Astrocyte of the cerebellum (primary cell): Measurements from ENCODE around the gene TMEM37.

Source experiments
- DNase-seq: peaks from one replicate; pipeline ENCODE4 v3.0.0-alpha.2; 2011; ENCODE audit warnings: low read depth
- H3K4me3 ChIP-seq: 2 replicates; pipeline ENCODE4 v1.5.1; 2011; ENCODE audit warnings: mild to moderate bottlenecking, low read depth, low read length, moderate library complexity
- in situ Hi-C: cut with HindIII; loops from 2 replicates; pipeline ENCODE4 v1.10.0; 2017; ENCODE audit warnings: low sequenced_read_pairs
- TF ChIP-seq, protein P1 (sequence below): IDR thresholded peaks from 2 replicates; pipeline ENCODE4 v1.5.1; 2012; ENCODE audit warnings: low read length, low read depth, moderate library complexity, mild to moderate bottlenecking; ENCODE audit errors: missing control alignments

The TMEM37 gene

DNA sequence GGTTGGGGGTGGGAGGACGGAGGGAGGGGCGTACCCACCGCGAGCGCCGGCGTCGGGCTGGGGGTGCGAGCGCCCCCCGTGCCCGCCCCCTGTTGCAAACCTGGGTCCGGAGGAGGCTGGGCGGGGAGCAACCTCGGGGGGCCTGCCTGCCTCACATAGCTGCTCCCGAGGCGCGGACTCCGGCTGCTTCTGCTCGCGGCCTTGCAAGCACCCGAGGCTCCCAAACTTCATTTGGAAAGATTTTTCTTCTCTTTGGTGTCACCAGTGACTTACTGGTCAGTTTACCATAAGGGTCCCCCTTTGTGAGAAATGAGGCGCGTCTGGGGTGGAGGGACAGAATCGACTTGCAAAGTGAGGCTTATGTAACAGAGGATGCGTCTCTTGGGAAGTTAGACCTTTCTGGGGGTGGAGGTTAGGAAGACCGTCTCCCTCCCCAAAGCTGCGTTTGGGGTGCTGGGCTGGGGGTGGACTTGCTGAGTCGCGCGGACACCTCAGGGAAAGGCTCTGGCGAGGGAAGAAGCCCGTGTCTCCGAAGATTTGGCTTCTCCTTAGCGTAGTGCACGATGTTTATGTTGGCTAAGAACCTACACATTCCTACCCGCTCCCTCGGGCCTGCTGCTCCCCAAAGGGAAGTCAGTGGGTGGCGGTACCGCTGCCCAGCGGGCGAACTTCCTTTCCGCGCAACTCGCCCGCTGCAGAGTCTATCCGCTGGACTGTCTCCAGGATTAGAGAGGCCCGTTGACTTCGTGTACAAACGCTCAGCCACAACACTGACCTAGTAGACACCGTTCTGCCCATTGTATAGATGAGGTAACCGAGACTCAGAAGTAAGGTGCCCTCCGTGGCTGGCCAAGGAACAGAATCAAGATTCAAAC is 559 bp downstream of the TMEM37 start:
- DNase-seq: peak; percentile 41
- in situ Hi-C loops: no loop called here
- TF ChIP-seq, protein P1, sequence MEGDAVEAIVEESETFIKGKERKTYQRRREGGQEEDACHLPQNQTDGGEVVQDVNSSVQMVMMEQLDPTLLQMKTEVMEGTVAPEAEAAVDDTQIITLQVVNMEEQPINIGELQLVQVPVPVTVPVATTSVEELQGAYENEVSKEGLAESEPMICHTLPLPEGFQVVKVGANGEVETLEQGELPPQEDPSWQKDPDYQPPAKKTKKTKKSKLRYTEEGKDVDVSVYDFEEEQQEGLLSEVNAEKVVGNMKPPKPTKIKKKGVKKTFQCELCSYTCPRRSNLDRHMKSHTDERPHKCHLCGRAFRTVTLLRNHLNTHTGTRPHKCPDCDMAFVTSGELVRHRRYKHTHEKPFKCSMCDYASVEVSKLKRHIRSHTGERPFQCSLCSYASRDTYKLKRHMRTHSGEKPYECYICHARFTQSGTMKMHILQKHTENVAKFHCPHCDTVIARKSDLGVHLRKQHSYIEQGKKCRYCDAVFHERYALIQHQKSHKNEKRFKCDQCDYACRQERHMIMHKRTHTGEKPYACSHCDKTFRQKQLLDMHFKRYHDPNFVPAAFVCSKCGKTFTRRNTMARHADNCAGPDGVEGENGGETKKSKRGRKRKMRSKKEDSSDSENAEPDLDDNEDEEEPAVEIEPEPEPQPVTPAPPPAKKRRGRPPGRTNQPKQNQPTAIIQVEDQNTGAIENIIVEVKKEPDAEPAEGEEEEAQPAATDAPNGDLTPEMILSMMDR: no peak
- H3K4me3 ChIP-seq: peak overlapping the region; percentile 44

DNA sequence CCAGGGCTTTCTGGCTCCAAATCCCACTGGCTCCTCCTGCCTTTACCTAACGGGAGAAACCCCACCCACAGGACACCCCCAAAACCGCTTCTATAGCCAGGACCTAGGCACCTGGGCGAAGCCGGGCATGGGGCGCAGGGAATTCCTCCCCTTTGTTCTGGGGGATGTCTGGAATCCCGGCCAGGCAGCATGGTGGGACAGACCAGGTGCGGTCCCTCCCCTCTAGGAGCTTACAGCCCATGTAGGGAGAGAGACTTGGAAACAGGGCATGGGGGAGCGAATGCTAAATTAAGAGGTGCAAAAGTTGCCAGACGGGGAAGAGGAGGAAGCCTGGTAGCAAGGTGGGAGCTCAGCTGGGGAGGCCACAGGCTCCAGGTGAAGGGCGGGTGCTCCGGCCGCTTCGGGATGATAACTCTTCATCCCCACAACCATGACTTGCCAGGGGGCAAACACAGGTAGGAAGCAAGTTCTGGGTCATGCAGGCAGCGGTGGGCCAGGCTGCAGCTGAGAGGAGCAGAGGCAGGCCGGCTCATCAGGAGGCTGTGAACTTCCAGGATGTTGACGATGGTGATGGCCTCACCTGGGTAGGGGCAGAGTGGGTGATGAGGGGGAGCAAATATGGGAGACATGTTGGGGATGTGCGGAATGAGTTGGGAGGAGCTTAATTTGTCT is 1.3 kb downstream of the TMEM37 start:
- no peak for DNase-seq
- peak overlapping the region; percentile 44 for H3K4me3 ChIP-seq
- TF ChIP-seq, protein P1: no peak
- in situ Hi-C loops: no loop called here

DNA sequence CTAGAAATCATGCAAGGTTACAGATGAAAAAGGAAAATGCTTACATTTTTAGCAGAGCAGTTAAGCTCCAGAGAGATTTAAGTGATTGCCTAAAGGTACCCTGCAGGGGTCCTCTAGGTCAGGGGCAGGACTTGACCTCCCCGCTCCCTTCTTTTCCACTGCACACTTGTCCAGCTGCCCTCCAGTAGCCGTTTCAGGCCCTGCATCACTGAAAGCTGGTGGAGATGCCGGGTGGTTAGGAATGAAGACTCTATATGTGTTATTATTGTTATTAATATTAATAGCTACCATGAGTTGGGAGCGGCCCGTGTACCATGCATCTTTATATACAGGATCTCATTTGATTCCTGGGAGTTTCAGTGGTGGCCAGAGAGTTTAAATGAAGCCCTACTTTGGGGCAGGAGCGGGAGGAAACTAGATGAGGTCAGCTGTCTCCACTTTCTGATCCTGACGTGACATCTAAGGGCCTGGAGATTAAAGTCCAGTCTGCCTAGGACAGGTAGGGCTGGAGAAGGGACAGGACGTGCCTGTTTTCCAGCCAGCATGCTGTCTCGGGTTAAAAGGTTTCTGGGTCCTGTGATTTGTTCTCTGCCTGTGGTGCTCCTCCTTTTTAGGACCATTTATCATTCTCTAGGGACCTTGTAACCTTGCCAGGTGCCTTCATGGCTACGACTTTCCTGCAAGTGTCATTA is 2.1 kb downstream of the TMEM37 start:
- TF ChIP-seq, protein P1: no peak
- no peak overlapping the region for H3K4me3 ChIP-seq
- in situ Hi-C loops: no loop called here
- DNase-seq: no peak

DNA sequence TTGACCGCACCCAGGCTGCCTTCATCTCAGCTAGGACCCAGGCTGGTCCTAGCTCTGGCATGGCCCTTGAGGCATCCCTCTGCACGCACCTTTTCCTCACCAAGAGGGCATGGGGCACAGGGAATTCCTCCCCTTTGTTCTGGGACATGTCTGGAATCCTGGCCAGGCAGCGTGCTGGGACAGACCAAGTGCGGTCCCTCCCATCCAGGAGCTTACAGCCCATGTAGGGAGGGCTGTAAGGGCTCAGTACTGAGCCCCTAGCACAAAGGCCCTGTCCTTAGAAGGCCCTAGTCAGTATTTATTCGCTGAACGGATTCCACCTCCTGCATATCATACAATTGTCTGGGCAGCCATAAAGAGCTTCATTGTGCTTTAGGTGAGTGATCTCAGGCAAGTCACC is 3.0 kb downstream of the TMEM37 start:
- no peak for DNase-seq
- in situ Hi-C loops: no loop called here

DNA sequence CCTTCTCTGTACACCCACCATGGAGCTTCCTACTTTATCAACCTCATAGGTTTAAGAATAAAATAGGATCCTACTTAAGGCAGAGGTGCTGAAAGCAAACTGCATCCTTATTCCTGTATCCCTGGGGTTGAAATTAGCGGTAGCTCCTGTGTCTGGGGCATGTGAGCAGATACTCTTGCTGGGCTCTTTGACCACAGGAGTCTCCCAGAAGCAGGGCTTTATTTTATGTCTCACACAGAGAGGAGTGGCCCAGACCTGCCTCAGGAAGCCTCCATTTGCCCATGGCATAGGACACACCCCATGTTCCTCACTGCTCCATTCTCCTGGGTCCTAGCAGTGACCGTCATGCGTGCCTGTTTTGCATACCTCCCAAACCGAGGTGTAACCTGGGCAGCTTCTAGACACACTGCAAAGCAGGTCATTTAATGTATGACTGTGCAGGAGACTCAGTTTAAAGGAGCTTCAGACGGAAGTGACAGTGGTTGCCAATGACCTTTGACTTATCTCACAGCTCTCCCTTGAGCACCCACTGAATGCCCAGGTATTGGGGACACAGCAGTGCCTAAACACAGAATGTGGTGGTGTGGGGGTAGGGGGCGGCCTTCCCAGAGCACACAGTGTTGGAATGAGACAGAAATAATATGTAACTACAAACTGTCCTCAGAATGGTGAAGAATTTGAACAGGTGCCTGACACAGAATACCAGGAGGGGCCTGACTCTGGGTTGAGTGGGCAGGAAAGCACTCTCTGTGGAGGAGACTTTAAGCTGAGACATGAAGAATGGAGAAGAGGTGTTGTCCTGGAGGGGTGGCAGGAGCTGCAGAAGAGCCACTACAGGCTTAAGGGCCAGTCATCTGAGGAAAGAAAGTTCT is 3.7 kb downstream of the TMEM37 start:
- in situ Hi-C loops: no loop called here
- no peak overlapping the region for H3K4me3 ChIP-seq
- no peak for DNase-seq
- TF ChIP-seq, protein P1: no peak

More for the DNA sequence above, 3.0 kb downstream of the TMEM37 start:
- H3K4me3 ChIP-seq: no peak overlapping the region
- TF ChIP-seq, protein P1: no peak

DNA sequence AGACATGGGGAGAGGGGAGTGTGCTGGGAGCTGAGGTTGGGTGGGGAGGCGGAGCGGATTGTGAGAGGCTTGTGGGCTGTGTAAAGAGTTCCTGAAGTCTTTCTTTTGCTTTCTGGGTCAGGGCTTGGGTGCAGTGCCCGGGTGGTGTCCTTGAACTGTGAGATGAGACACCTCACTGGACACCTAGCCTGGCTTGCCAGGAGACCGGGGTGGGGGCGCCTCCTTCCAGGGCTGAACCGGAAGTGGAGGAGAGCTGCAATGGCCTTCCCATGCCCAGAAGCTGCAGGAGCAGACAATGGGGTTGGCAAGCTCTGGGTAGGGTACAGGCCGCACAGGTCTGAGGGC is 4.3 kb downstream of the TMEM37 start:
- in situ Hi-C loops: no loop called here

More for the DNA sequence above, 4.3 kb downstream of the TMEM37 start:
- no peak overlapping the region for H3K4me3 ChIP-seq
- no peak for DNase-seq
- TF ChIP-seq, protein P1: no peak
